Sciatic nerve (tissue), 1 donor: ENCODE data around the gene CYP1B1. TPM values are rescaled to one million over a fixed set of nuclear protein-coding genes. Genes with fewer than 3 reads are reported as not detected.

Source experiments
- total RNA-seq: library from RNA; stranded (reverse); fragmentation: NEBNext Ultra II Directional; extraction: Animal tissue kit (Norgen Biotek cat#: 25700); gene quantifications from one replicate; pipeline ENCODE4 v1.2.1, GENCODE V29; 2021
- donor health status: DM: no; HTN: no; CAD: no.

Gene CYP1B1
- total RNA-seq, 1 donor from 2014 or later, result 237 TPM

Other genes starting within 250 kb of the CYP1B1 start
- gene RMDN2, start 150.9 kb downstream of the CYP1B1 start, total RNA-seq, result 24.0 TPM